ENCODE results near the gene TMEM125.

The TMEM125 gene

GRCh38 chr1:43315963-43316737 is 46.4 kb downstream of the TMEM125 start:
- TF ChIP-seq POLR2AphosphoS5 (IDR thresholded peaks at IDR 0.05; ENCODE audit: low read depth) (no peak), GABPA (IDR thresholded peaks at IDR 0.05; ENCODE audit: low read depth) (no peak), SPI1 (IDR thresholded peaks at IDR 0.05; ENCODE audit: borderline replicate concordance, low read depth) (no peak), CTCF (IDR thresholded peaks at IDR 0.05; ENCODE audit: insufficient read depth, low read length) (no peak), REST (IDR thresholded peaks at IDR 0.05; ENCODE audit: insufficient replicate concordance, low read depth) (no peak)
- H3K27ac ChIP-seq (replicated peaks), result no peak overlapping the region
- H3K4me3 ChIP-seq (replicated peaks; ENCODE audit: insufficient read depth, low read length), result no peak overlapping the region
- H3K27me3 ChIP-seq (ENCODE audit: insufficient read depth, poor library complexity, severe bottlenecking), result no peaks in the 10 kb centered on the region
- DNase-seq (ENCODE audit: low read depth in 1 of 2, low spot score in 1 of 2), result no peak

- H3K27me3 ChIP-seq (ENCODE audit: insufficient read depth, poor library complexity, severe bottlenecking), result no peaks in the 10 kb centered on the region
- H3K4me3 ChIP-seq (replicated peaks; ENCODE audit: insufficient read depth, low read length), result no peak overlapping the region
- DNase-seq (ENCODE audit: low read depth in 1 of 2, low spot score in 1 of 2), result no peak
Observed at GRCh38 chr1:43316738-43317520, 47.1 kb downstream of the TMEM125 start.

More at GRCh38 chr1:43316738-43317520, 47.1 kb downstream of the TMEM125 start:
- TF ChIP-seq CTCF (IDR thresholded peaks at IDR 0.05; ENCODE audit: insufficient read depth, low read length) (no peak), POLR2AphosphoS5 (IDR thresholded peaks at IDR 0.05; ENCODE audit: low read depth) (no peak), GABPA (IDR thresholded peaks at IDR 0.05; ENCODE audit: low read depth) (no peak), REST (IDR thresholded peaks at IDR 0.05; ENCODE audit: insufficient replicate concordance, low read depth) (no peak), SPI1 (IDR thresholded peaks at IDR 0.05; ENCODE audit: borderline replicate concordance, low read depth) (no peak)
- no peak overlapping the region for H3K27ac ChIP-seq (replicated peaks)
